GM21737 (cell line): ENCODE measurements around the gene PNCK.
"Not testable (repeated sequence)": the region's sequence is repeated elsewhere in the genome, so short reads cannot be mapped to it uniquely, and the experiment has no call there.

ENCODE experiments used
- ATAC-seq: cut with Tn5 transposase; IDR thresholded peaks from one replicate; pipeline ENCODE4 v1.9.1; 2021; ENCODE audit warnings: mild to moderate bottlenecking, moderate library complexity; ENCODE audit not compliant: unreplicated experiment

PNCK gene

DNA sequence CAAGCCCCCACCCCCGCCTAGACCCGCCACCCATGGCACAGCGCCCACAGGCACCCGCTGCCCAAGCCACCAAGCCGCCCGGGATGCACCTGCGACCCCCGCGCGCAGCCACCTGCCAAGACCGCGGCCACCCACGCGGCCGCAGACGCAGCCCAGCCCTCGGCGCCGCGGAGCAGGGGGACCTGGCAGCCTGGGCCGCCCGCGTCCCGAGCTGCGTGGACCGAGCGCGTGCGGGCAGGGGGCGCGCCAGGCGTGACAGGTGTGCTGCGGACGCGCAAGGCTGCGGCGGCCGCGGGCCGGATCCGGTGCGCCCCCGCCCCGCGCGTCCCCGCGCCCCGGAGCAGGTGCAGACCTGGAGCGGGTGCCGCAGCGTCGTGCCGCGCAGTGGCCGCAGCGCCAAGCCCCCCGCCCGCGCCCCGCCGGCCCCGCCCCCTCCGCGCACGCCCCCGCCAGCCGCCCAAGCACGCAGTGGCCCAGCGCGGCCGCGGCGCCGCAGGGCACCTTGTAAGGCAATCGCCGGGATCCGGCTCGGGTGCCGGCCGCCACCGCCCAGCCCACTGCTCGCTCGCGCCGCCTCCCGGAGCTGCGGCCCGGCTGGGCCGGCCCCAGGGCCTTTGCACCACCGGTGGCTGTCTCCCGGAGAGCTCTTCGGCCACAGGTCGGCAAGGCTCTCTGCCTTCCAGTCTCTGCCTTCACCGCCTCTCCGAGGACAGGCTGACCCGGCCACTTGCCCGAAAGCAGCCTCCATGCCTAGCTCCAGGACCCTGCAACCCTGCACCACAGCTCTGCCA lies at the start of gene PNCK:
Gene PNCK (minus strand): TSS at position 386 of the 791 bp plus-strand sequence. CDS start 737 bp downstream, outside the sequence.
- no peak for ATAC-seq

GRCh38 chrX:153722704-153723350 lies 49.2 kb upstream of the PNCK start:
- ATAC-seq, result no peak

- ATAC-seq, result no peak
These were observed 46.1 kb upstream of the PNCK start for GRCh38 chrX:153719701-153720100.

GRCh38 chrX:153719238-153719637 lies 45.6 kb upstream of the PNCK start:
- ATAC-seq, result no peak

DNA sequence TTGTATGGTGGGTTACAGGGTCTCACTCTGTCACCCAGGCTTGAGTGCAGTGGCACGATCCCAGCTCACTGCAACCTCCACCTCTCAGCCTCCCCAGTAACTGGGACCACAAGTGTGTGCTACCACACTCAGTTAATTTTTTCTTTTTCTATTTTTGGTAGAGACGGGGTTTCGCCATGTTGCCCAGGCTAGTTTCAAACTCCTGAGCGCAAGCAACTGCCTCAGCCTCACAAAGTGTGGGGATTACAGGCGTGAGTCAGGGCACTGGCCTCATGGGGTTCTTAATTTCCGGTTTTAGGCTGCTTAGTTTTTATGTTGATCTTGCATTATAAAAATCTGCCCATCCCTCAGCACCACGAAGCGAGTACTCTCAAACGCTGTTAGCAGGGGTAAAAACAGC lies 43.8 kb upstream of the PNCK start:
- no peak for ATAC-seq

DNA sequence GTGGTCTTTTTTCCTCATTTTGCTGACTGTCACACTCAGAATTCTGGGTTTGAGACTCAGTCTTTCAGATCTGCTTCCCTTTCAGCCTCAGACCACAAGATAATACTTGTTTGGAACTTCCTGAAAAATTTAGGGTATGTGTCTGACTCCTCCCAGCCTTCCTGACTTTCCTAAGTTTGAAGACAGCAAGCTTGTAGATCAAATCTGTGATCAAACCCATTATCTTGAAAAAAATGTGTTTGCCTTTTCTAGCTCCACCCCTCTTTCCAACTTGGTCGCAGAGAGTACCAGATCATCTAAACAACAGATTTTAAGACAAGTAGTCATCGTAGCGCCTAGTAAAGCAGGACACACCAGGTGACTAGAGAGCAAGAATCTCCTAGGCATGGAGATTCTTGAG lies 40.6 kb upstream of the PNCK start:
- ATAC-seq, result no peak

DNA sequence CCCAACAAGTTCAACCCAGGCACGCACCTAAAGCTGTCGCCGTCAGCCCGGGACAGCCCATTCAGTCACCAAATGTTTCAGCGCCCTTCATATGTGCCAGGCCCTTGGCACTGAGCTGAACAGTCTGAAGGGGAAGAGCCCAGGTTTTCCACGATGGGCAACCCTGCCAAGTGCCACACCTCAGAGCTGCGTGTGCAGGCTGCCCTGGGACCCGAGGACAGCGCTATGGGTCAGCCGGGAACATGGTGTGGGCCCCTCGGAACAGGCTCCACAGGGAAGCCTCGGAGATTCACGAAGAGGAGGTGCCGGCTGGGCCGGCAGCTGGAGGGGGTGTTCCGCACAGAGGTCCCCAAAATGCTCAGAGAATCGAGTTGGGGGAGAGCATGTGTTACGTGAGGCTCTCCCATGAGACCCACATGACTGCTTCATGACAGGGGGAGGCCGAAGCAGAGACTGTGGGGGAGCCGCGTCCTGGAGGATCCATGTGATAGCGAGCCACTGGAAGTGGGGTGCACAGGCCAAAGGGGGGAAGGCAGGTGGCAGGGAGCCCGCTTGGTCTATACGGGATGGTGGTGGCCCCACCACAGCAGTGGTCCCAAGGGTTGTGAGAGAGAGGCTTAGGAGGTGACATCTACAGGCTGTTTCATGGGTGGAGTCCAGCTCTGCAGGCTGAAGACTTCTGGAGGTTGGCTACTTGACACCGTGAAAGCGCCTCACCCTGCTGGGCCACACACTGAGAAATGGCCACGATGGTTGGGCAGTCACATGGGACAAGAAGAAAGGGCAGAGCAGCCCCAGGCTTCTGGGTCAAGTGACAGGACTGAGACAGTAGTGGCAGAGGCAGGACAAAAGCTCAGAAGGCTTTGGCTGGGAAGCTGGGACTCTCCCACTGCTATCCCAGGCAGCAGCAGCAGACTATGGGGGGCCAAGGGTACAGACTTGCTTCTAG lies 36.4 kb upstream of the PNCK start:
- no peak for ATAC-seq

GRCh38 chrX:153708415-153708814 lies 34.8 kb upstream of the PNCK start:
- ATAC-seq, result no peak

DNA sequence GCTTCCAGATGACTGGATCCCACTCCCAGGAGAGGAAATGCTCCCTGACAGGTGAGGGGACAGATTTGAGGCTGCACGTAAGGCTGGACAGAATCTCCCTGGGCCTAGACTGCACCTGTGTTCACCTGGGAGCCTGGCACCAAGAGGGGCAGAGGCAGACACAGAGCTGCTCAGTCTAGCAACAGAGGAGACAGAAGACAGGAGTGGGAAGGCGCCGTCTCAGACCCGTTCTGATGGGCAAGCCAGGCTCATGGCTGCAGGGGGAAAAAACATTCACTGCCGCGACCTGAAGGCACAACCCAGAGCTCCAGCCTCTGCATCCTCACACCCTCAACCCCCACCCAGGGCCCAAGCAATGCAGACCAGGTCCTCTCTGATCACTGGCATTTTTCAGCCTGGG lies 33.8 kb upstream of the PNCK start:
- ATAC-seq, result no peak

GRCh38 chrX:153706799-153707198 lies 33.2 kb upstream of the PNCK start:
- ATAC-seq, result no peak

GRCh38 chrX:153705403-153706060 lies 31.9 kb upstream of the PNCK start:
- ATAC-seq, result not testable (repeated sequence)

DNA sequence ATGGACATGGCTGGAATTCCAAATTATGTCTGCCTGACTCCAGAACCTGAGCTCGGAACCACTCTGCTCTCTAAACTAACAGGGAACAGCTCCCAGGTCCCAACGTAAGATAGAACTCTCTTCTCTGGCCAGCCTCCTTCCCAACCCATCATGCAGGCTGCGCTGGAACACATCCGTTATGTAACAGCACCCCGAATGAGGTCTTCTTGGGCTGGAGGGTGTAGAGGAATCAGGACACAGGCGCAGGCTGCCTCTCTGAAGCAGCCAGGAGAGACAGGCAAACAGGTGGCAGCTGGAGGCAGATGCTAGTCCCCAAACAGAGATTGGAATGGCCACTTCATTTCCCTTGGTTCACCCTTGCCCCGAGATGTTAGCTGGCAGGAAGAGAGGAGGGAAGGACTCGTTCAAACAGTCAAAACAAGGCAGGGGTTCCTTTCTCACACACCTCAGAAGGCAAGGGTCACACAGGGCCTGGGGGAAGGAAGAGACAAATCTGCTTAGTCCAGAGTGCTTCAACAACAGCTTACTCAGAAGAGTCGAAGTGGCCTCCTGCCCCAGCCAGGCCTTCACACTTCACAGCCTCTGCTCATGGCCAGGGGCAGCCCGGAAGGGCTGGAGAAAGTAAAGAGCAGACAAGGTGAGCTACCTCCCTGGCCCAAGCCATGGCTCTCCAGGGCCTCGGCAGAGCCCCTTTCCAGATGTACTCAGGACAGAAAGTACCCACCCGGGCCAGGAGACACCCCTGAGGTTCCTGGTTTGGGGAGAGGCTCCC lies 31.2 kb upstream of the PNCK start:
- ATAC-seq, result not testable (repeated sequence)

DNA sequence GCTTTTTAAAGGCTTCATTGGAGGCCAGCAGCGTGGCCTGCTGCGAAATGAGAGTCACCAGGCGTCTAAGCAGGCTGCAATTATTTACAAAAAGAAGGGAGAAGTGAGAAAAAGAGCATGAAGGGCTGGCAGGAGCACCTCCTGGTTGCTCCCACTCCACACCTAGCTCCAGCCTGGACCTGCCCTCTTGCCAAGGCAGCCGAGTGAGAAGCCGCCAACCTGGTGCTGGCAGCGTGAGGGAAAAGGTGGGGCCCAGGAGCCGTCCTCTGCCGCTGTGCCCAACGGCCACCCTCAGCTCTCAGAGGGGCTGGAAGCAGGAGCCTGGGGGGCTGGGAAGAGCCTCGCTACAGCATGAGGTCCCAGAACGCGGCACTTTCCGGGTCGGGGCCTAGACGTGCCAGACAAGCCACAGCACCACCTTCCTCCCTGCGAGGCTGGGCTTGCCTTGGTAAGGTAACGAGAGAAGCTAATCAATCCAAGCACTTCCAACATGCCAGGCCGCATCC lies 30.5 kb upstream of the PNCK start:
- ATAC-seq, result no peak

GRCh38 chrX:153703036-153703370 lies 29.4 kb upstream of the PNCK start:
- no peak for ATAC-seq

DNA sequence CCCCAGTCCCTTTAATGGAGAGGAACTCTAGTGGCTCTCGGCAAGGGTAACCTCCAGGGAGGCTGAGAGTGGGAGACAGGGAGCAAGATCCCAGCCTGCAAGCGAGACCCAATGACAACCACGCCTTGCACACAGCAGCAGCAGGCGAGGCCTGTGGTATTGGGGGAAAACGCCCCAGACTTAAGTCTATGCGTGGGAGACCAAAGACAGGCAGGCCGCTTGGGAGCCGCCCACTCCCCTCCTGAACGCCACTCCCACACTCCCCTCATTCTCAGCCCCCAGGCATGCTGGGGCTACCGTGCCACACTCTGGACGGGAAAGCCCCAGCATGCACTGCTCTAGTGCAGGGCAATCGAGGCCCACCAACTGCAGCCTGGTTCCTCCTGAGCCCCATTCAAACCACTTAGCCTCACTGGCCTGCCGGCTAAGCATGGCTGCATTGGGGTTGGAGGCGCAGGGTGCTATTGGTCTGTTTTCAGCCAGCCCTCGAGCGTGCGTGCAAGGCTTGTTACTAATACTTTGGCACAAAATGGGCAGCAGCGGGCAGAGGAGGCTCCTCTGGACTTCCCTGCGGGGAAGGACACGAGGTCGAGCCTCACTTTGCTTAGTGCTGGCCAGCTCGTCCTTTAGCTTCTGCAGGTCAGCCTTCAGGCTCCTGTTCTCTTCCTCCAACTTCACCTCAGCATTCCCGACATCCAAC lies 28.9 kb upstream of the PNCK start:
- ATAC-seq, result no peak

- ATAC-seq, result no peak
These were observed 28.1 kb upstream of the PNCK start for GRCh38 chrX:153701706-153702105.

- ATAC-seq, result no peak
These were observed 27.4 kb upstream of the PNCK start for GRCh38 chrX:153700967-153701366.

DNA sequence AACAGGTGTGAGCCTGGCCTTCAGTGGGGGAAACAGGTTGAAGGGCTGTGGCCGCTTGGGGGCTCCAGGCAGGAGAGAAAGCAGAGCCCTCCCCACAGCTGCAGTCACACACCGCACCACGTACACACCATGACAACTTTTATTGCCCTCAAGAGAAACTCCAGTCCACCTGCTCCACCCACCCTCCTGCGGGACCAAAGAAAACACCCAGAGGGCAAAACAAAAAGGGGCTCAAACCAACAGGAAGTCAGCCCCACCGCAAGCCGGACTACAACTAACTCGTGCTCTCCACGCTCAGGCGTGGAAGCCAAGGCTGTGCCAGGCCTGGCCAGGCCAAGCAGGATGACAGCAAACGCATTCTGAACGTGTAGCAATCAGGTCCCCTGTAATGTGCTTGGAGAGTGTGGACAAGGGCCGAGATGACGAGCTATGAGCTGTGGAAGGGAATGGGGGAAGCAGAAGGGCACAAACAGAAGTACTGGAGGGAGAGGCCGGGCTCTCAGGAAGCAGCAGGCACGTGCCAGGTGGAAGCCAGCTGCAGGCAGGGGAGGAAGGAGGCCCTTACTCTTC lies 26.8 kb upstream of the PNCK start:
- no peak for ATAC-seq

DNA sequence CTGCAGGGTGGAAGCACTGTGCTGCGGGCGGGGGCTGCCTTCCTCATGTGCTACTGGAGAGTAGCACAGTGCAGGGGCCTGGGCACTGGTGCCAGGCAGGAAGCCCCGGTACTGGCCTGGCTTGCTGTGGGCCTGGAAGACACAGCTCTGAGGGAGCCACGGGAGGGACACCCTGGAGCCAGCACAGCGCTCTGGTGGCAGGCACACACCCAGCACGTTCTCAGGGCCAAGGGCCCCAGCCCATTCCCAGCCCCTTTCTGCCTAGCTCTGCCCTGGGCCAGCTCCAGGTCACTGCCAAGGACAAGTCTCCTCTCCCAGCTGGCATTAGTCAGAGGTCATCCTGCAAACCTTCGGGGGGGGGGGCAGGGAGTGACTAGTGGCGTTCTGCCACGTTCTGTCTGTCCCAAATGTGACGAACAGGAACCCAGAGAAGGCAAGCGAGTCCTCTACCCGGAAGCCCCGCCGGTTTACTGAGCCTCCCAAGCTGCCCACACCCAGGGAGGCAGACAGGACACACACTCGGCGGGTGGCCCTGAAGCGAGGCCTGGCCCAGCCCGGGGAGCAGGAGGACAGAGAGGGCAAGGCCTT lies 26.3 kb upstream of the PNCK start:
- ATAC-seq, result not testable (repeated sequence)
